HG03060 (cell line): Measurements from ENCODE around the gene COL5A1.
"Not testable (repeated sequence)": the region's sequence is repeated elsewhere in the genome, so short reads cannot be mapped to it uniquely, and the experiment has no call there.

Source experiments
- ATAC-seq: cut with Tn5 transposase; IDR thresholded peaks from one replicate; pipeline ENCODE4 v1.9.1; 2021; ENCODE audit warnings: low read depth, moderate number of reproducible peaks; ENCODE audit not compliant: unreplicated experiment

The COL5A1 gene

GRCh38 chr9:134637696-134638501 is 3.7 kb upstream of the COL5A1 start:
- no peak for ATAC-seq

GRCh38 chr9:134638502-134639090 is 3.0 kb upstream of the COL5A1 start:
- no peak for ATAC-seq

- ATAC-seq: no peak
Observed at GRCh38 chr9:134639994-134640393, 1.6 kb upstream of the COL5A1 start.

DNA sequence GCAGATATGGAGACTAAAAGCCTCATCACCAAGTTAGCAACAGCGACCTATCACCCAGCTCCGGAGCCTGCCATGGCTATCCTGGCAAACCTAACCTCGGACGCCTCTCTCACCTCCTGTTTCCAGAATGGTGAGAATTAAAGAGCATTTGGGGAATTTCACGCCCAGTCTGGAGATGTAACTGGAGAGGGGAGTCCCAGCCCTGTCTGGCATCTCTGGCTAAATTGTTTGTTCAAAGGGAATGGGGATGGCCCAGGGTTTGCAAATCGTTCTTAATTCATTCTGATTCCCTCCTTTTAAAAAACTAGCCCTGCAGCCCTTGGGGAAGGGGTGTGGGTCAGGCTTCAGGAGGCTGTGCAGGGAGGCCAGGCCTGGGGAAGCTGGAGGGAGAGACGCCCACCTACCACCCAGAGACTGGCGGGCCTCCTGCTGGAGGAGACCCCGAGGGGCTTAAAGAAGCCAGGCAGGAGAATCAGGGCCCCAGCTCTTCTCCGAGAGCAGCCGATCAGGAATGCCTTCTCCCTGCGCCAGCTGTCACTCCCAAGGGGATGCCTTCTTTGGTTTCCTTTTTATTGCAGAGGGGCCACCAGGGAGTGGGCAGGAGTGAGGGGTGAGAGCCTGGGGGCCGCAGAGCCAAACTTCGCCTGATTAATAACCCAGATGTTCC is 964 bp upstream of the COL5A1 start:
- ATAC-seq: no peak

GRCh38 chr9:134641990-134642384 is 384 bp downstream of the COL5A1 start:
- no peak for ATAC-seq

GRCh38 chr9:134642385-134643181 is 980 bp downstream of the COL5A1 start:
- ATAC-seq: no peak

- ATAC-seq: no peak
Observed at GRCh38 chr9:134643222-134643671, 1.6 kb downstream of the COL5A1 start.

GRCh38 chr9:134644401-134644724 is 2.8 kb downstream of the COL5A1 start:
- not testable (repeated sequence) for ATAC-seq

- no peak for ATAC-seq
Observed at GRCh38 chr9:134644725-134645606, 3.4 kb downstream of the COL5A1 start.

GRCh38 chr9:134645607-134646365 is 4.2 kb downstream of the COL5A1 start:
- no peak for ATAC-seq

GRCh38 chr9:134647359-134648080 is 5.9 kb downstream of the COL5A1 start:
- ATAC-seq: no peak

DNA sequence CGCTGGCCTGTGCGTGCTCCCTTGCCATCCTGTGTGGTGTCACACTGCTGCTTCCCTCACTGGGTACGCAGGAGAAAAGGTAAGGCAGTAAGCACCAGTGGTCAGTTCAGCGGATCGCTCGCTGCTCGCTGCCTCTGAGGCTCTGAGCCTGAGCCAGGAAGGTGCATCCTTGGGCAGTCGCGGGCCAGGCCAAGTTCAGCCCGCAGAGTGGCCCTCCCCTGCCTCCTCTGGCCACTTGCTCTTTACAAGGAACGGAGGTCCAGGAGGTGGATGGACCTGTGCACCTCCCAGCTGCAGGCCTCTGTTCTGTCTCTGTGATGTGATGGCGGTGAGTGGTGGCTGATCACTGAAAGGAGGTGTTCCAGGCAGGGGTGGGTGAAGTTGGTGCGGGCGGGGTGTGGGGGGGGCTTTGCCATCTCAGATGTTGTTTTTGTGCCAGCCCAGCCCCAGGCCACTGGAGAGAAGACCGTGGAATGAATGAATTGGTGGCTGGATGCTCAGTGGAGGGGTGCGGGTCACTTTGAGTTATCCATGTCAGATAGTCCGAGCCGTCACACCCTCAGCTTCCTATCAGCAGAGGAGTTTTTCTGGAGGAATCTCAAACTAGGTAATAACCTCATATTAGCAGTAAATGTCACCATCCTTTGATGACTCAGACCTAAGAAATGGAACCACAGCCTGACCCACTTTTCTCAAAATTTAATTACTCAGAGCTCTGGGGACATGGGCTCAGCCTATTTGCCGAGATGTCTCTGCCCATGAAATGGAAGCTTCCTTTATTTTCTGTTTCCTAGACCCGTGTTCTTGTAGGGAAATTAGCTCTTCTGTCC is 7.3 kb downstream of the COL5A1 start:
- no peak for ATAC-seq

DNA sequence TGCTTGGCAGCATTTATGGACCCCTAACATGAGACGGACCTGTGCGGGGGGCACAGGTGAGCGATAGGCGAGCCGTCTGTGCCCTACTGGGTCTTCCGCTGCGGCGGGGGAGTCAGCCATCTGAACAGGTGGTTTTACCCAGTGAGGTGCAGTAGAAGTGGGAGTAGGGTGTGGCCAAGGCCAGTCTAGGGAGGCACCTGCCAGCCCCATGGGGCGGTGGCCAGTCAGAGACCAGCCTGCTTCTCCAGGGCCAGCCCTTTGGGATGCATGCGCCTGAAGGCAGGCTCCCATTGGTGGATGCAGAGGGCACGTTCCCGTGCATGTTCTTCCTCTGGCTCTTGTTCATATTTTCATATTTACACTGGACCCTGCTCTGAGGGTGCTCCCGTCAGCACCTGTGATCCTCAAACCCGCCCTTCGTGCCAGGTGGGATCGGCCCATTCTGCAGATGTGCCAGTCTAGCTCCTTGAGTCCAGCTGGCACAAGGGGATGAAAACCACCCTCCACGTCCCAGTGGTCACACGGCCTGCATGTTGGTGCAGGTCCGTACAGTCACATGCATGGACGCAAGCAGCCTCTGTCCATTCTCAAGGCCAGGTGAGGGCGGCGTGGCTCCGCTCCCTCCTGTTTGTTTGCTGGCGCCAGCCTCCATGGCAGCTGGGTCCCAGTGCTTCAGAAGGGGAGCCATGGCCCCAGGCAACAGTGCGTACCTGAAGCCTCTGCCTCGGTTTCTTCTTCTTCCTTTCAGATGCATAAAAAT is 9.0 kb downstream of the COL5A1 start:
- no peak for ATAC-seq

GRCh38 chr9:134651226-134651905 is 9.8 kb downstream of the COL5A1 start:
- ATAC-seq: no peak

DNA sequence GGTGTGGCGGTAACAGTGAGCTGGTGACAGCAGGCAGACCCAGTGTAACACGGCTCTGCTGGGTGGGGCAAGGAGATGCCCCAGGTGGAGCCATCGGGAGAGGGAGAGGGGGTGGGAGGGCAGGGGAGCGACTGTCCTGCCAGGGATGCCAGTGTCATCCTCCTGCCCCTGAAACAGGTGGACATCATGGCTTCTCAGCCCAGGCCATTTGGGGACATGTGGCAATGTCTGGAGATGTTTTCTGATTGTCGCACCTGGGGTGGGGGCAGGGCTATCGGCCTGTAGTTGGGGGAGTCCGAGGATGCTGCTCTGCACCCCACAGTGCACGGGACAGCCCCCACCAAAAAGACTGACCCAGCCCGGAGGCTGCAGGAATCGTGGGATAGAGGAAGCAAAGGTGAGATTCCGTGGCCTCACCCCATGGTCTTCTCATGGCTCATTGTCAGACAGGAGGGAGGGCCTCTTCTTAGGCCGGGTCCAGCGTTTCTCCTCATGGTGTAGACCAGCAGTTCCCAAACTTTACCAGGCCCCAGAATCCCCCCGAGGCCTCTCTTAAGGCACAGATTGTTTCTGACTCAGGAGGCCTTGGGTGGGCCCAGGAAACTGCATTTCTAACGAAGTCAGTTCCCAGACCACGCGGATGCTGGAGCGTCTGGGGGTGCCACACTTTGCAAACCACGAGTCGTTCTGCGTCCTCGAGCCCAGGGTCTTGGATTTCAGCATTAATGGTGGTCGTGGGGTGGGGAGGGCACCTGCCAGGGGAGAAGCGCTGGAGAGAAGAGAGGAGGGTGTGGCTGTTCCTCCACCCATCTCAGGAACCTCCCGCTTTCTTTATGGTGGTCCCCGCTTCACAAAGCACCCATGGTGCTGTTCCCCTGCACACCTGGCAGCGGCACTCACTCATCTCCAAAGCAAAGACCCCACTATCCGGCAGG is 11.0 kb downstream of the COL5A1 start:
- no peak for ATAC-seq
